Gastroesophageal sphincter (tissue), 4 donors: Measurements from ENCODE around the gene BDKRB1. TPM values are rescaled to one million over a fixed set of nuclear protein-coding genes. Genes with fewer than 3 reads are reported as not detected.

ENCODE experiments used
- ATAC-seq: fragments of 150-250 bp; one replicate; pipeline ENCODE4 v1.9.1; 2016; ENCODE audit warnings: mild to moderate bottlenecking, moderate library complexity
- H3K27ac ChIP-seq, 4 donors: fragments of 200-600 bp; sonication (generic) in 3 of 4; 1 replicate in 3 of 4; 2 replicates in 1 of 4; pipeline ENCODE4 v1.5.1; 2016 to 2019
- H3K27me3 ChIP-seq: fragments of 200-600 bp; sonication (generic); one replicate; pipeline ENCODE4 v1.5.1; 2019
- H3K36me3 ChIP-seq, 2 donors: fragments of 200-600 bp; sonication (generic); one replicate each; pipeline ENCODE4 v1.5.1; 2019; ENCODE audit warnings: control low read depth in 1 of 2
- H3K4me1 ChIP-seq, 3 donors: fragments of 200-600 bp; sonication (generic); 1 replicate in 2 of 3; 2 replicates in 1 of 3; pipeline ENCODE4 v1.5.1; 2016 to 2019; ENCODE audit warnings: control low read depth in 2 of 3
- H3K4me3 ChIP-seq, 2 donors: fragments of 200-600 bp; sonication (generic); one replicate each; pipeline ENCODE4 v1.5.1; 2019; ENCODE audit warnings: mild to moderate bottlenecking in 1 of 2, moderate library complexity in 1 of 2
- H3K9me3 ChIP-seq, 3 donors: fragments of 200-600 bp; sonication (generic); one replicate each; pipeline ENCODE4 v1.5.1; 2017 to 2019; ENCODE audit warnings: control low read depth in 2 of 3
- CTCF ChIP-seq, 4 experiments: fragments of 200-600 bp in 2 of 4; fragments of 450-650 bp in 2 of 4; sonication (generic) in 1 of 4; IDR thresholded peaks; one replicate each; pipeline ENCODE4 v1.5.1; 2017 to 2019; ENCODE audit warnings: antibody characterized with exemption in 4 of 4, mild to moderate bottlenecking in 2 of 4, moderate library complexity in 2 of 4
- EP300 ChIP-seq: sonication (generic); formaldehyde crosslinking; IDR thresholded peaks from one replicate; pipeline ENCODE4 v1.6.1; 2017; ENCODE audit warnings: antibody characterized with exemption, mild to moderate bottlenecking
- POLR2A ChIP-seq, 2 donors: fragments of 450-650 bp; IDR thresholded peaks; one replicate each; pipeline ENCODE4 v1.6.1; 2017; ENCODE audit warnings: antibody characterized with exemption in 2 of 2, mild to moderate bottlenecking in 2 of 2, moderate library complexity in 1 of 2
- POLR2AphosphoS5 ChIP-seq: sonication (generic); formaldehyde crosslinking; IDR thresholded peaks from one replicate; pipeline ENCODE4 v1.6.1; 2017; ENCODE audit warnings: antibody characterized with exemption
- WGBS, 2 donors: methylation state at CpG; one replicate each; pipeline ENCODE4 v1.1.5; 2018; ENCODE audit warnings: low coverage in 1 of 2; 5-methylcytosine and 5-hydroxymethylcytosine counted together
- small RNA-seq, 4 donors: library from RNA; depleted of rRNA; stranded (forward); fragments of <200 nt; gene quantifications; one replicate each; pipeline ENCODE3, GENCODE V24; 2016
- total RNA-seq, 4 donors: library from RNA; depleted of rRNA; stranded (reverse); fragments of >200 nt; gene quantifications; one replicate each; pipeline ENCODE4 v1.1.0, GENCODE V29; 2016

Gene BDKRB1
- total RNA-seq, 4 donors from 2014 or later: 0.50 to 7.9 (median 1.2) TPM; not detected in 1

DNA sequence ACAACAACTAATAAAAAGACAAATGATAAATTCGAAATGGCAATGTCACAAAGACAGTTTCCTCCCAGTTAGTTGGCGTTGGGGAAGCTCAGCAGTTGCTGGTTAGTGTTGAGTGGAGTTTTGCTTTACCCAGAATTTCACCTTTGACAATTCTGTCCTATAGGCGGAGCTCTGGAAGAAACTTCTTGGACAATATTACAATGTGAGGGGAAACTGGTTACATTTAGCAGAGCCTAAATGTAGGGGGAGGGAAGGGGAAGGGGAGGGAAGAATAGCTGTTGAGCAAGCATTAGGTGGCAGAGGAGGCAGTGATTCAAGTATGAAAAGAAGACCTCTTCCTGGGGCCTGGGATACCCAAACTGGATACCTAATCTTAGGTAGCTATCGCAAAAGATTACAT is 51.4 kb downstream of the BDKRB1 start:
- Histone ChIP-seq H3K27me3 (no peaks in the 10 kb centered on the region), H3K4me3 (no peak overlapping the region), H3K9me3 (no peaks in the 10 kb centered on the region), H3K4me1 (no peaks in the 10 kb centered on the region), H3K27ac (no peak overlapping the region), H3K36me3 (peaks cover 9 to 96% of the 10 kb centered on the region in 2 donors)
- WGBS, 2 donors: 80 to 95% methylated on average over 3 to 4 of the region's 4 CpGs
- no peak for TF ChIP-seq EP300
- no peak for TF ChIP-seq POLR2AphosphoS5
- no peak for TF ChIP-seq POLR2A (IDR thresholded peaks at IDR 0.05)
- TF ChIP-seq CTCF (IDR thresholded peaks at IDR 0.05): no peak
- no peak for ATAC-seq

DNA sequence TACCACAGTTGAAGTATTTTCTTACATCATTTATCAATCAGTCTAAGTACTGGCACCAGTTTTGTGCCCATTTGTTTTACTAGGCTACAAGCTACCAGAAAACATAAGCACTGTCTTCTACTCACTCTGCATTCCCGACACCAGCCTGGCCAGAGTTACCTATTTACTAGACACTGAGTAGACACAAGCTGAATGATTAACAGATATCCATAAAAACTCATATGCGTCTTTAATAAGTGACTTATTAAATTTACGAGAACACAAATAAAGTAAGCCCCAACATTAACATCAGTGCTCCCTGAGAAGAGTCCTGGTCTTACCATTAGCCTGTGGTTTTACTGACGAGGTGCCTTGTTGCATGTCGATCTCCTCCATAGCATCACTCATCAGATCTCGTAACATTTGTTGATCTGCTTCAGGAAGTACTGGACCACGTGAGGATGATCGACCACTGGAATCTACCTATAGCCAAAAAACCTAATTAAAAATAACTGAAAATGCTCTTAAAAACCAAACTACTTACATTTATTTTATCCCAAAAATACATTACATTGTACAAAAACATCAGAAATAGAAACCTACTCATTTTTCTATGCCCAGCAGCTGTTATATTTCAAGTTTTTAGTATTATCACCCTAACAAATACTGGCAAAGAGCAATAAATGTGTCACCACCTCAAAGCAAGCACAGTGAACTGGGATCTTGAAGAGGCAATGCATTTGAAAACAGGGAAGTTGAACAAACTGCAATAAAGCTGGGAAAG is 53.3 kb downstream of the BDKRB1 start:
- H3K9me3 ChIP-seq: no peaks in the 10 kb centered on the region
- TF ChIP-seq POLR2AphosphoS5 (no peak), CTCF (IDR thresholded peaks at IDR 0.05) (no peak), EP300 (no peak), POLR2A (IDR thresholded peaks at IDR 0.05) (no peak)
- H3K27me3 ChIP-seq: no peaks in the 10 kb centered on the region
- peaks cover 9 to 96% of the 10 kb centered on the region in 2 donors for H3K36me3 ChIP-seq
- WGBS, 2 donors: 90 to 91% methylated on average over 8 of the region's 8 CpGs
- H3K4me1 ChIP-seq: no peaks in the 10 kb centered on the region
- no peak overlapping the region for H3K27ac ChIP-seq
- no peak for ATAC-seq
- no peak overlapping the region for H3K4me3 ChIP-seq

DNA sequence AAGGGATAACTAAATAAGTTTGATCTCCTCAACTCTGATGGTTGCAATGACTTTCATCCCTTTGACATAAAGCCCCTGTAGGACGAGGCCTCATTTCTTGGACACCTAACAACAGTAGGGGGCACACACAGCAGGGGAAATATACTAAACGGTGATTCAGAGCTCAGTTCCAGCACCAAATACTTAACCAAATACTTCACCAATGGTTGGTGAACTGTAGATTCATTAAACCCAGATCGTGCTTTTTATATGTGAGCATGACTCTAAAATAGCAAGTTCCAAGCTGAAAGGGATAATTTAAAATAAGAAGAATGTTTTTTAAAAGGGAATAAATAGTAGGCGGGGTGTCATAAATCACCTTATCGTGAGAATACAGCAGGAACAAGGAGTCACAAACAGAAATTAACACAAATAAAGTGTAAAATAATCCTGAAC is 53.9 kb downstream of the BDKRB1 start:
- H3K36me3 ChIP-seq: peaks cover 9 to 96% of the 10 kb centered on the region in 2 donors
- H3K4me3 ChIP-seq: no peak overlapping the region
- ATAC-seq: no peak
- WGBS, 2 donors: 66 to 72% methylated on average over 5 of the region's 5 CpGs
- no peaks in the 10 kb centered on the region for H3K4me1 ChIP-seq
- no peaks in the 10 kb centered on the region for H3K27me3 ChIP-seq
- H3K27ac ChIP-seq: no peak overlapping the region
- no peak for TF ChIP-seq EP300
- TF ChIP-seq POLR2AphosphoS5: no peak
- TF ChIP-seq CTCF (IDR thresholded peaks at IDR 0.05): no peak
- no peak for TF ChIP-seq POLR2A (IDR thresholded peaks at IDR 0.05)
- H3K9me3 ChIP-seq: no peaks in the 10 kb centered on the region

GRCh38 chr14:96310906-96311305 is 54.9 kb downstream of the BDKRB1 start:
- no peaks in the 10 kb centered on the region for H3K4me1 ChIP-seq
- no peaks in the 10 kb centered on the region for H3K9me3 ChIP-seq
- TF ChIP-seq POLR2A (IDR thresholded peaks at IDR 0.05): no peak
- TF ChIP-seq EP300: no peak
- TF ChIP-seq CTCF (IDR thresholded peaks at IDR 0.05): no peak
- TF ChIP-seq POLR2AphosphoS5: no peak
- H3K27ac ChIP-seq: no peak overlapping the region
- H3K36me3 ChIP-seq: peaks cover 13 to 96% of the 10 kb centered on the region in 2 donors
- no peak for ATAC-seq
- no peaks in the 10 kb centered on the region for H3K27me3 ChIP-seq
- 78 to 85% methylated on average over 2 to 6 of the region's 6 CpGs for WGBS, 2 donors
- H3K4me3 ChIP-seq: no peak overlapping the region

Small RNA genes within 50 kb of the gene (small RNA-seq; reads per million reads assigned to genes)
- gene CKS1BP1: 0 reads per million in 4 donors

Other genes with a start within 250 kb of the BDKRB1 start
- 100 to 1,000 TPM in 1 of 4 donors, 10 to 100 TPM in 3; 52.0 to 135 (median 74.6) TPM for gene C14orf132, start 216.8 kb upstream of the BDKRB1 start, total RNA-seq
- 10 to 100 TPM in 1 of 4 donors, 1 to 10 TPM in 3; 3.3 to 13.6 (median 8.3) TPM for gene BDKRB2, start 51.4 kb upstream of the BDKRB1 start, total RNA-seq
- gene ATG2B, start 107.1 kb downstream of the BDKRB1 start, total RNA-seq: 10 to 100 TPM; 18.9 to 40.5 (median 25.8) TPM
- 10 to 100 TPM; 11.0 to 58.3 (median 23.0) TPM for gene GSKIP, start 107.3 kb downstream of the BDKRB1 start, total RNA-seq
- 1 to 10 TPM in 2 of 4 donors, under 1 TPM in 1, not detected in 1; 0.94 to 3.8 (median 2.3) TPM for gene AK7, start 135.9 kb downstream of the BDKRB1 start, total RNA-seq
- gene PAPOLA, start 246.2 kb downstream of the BDKRB1 start, total RNA-seq: 100 to 1,000 TPM; 111 to 167 (median 134) TPM